GM06990 (cell line): Measurements from ENCODE around the gene IGFBP4.

ENCODE experiments used
- DNase-seq: peaks from one replicate; pipeline ENCODE4 v3.0.0-alpha.2; 2011; ENCODE audit not compliant: insufficient read length; ENCODE audit errors: extremely low read depth
- H3K27me3 ChIP-seq: replicated peaks from 2 replicates; pipeline ENCODE4 v1.6.0; 2011; ENCODE audit warnings: low read length; ENCODE audit not compliant: control insufficient read depth, insufficient read depth
- H3K36me3 ChIP-seq: 2 replicates; pipeline ENCODE4 v1.5.1; 2011; ENCODE audit warnings: low read length; ENCODE audit not compliant: control insufficient read depth, insufficient read depth
- H3K4me3 ChIP-seq: replicated peaks from 2 replicates; pipeline ENCODE4 v1.5.1; 2011; ENCODE audit warnings: low read depth, mild to moderate bottlenecking, control low read depth, low read length
- CTCF ChIP-seq: IDR thresholded peaks from 2 replicates; pipeline ENCODE4 v1.5.1; 2011; ENCODE audit warnings: low read length, control low read depth, mild to moderate bottlenecking, inconsistent platforms; ENCODE audit not compliant: insufficient read depth, poor library complexity, severe bottlenecking

The IGFBP4 gene

GRCh38 chr17:40472733-40473452 is 29.6 kb downstream of the IGFBP4 start:
- H3K4me3 ChIP-seq = no peak overlapping the region
- H3K36me3 ChIP-seq = no peaks in the 10 kb centered on the region
- no peaks in the 10 kb centered on the region; the same call in 1 of the 2 replicates for H3K27me3 ChIP-seq
- DNase-seq = no peak
- no peak for TF ChIP-seq CTCF

- Histone ChIP-seq H3K4me3 (no peak overlapping the region), H3K27me3 (no peaks in the 10 kb centered on the region; the same call in 1 of the 2 replicates), H3K36me3 (no peaks in the 10 kb centered on the region)
- DNase-seq = no peak
- TF ChIP-seq CTCF = no peak
Measured at GRCh38 chr17:40473573-40474365, 30.5 kb downstream of the IGFBP4 start.

GRCh38 chr17:40474419-40475002 is 31.3 kb downstream of the IGFBP4 start:
- H3K4me3 ChIP-seq = no peak overlapping the region

GRCh38 chr17:40475234-40475908 is 32.1 kb downstream of the IGFBP4 start:
- no peak overlapping the region for H3K4me3 ChIP-seq
- TF ChIP-seq CTCF = no peak
- DNase-seq = no peak
- no peaks in the 10 kb centered on the region for H3K36me3 ChIP-seq
- no peaks in the 10 kb centered on the region; the same call in 1 of the 2 replicates for H3K27me3 ChIP-seq

More at GRCh38 chr17:40474419-40475002, 31.3 kb downstream of the IGFBP4 start:
- H3K27me3 ChIP-seq = no peaks in the 10 kb centered on the region; the same call in 1 of the 2 replicates
- TF ChIP-seq CTCF = no peak
- no peak for DNase-seq
- no peaks in the 10 kb centered on the region for H3K36me3 ChIP-seq

GRCh38 chr17:40477796-40478195 is 34.5 kb downstream of the IGFBP4 start:
- Histone ChIP-seq H3K27me3 (no peaks in the 10 kb centered on the region; the same call in 1 of the 2 replicates), H3K36me3 (no peaks in the 10 kb centered on the region), H3K4me3 (no peak overlapping the region)
- DNase-seq = no peak
- TF ChIP-seq CTCF = no peak
